PC-3 (cell line): ENCODE results near the gene MAD1L1.

Source experiments
- CTCF ChIP-seq: fragments of 300-600 bp; sonication (generic); conservative IDR thresholded peaks from 2 replicates; pipeline ENCODE4 v1.5.1; 2017; ENCODE audit warnings: antibody characterized with exemption, low read depth, mild to moderate bottlenecking, low read length
- EZH2 ChIP-seq: fragments of 300-600 bp; sonication (generic); IDR thresholded peaks from one replicate; pipeline ENCODE4 v1.6.1; 2017; ENCODE audit warnings: antibody characterized with exemption, mild to moderate bottlenecking, low read length; ENCODE audit not compliant: unreplicated experiment

DNA sequence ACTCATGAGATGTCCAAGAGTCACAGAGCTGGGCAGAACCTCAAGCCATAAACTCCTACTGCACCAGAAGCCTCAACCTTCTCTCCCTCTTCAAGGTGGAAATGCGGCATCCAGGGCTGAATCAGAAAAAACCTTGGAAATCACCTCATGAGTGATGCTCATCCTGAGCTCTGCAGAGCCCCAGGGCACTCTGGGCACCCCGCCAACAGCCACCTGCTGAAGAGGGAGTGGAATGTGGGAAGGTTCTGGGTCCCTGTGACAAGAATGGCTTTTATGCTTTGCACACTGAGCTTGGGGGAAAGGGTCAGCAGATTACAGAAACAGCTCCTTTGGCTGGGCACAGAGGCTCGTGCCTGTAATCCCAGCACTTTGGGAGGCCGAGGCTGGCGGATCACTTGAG is 28.1 kb upstream of the MAD1L1 start:
- TF ChIP-seq EZH2 (no peak), CTCF (no peak)
